Caki2 (cell line): ENCODE data around the gene RASD2. TPM values are rescaled to one million over a fixed set of nuclear protein-coding genes. Genes with fewer than 3 reads are reported as not detected.
"Not testable (repeated sequence)": the region's sequence is repeated elsewhere in the genome, so short reads cannot be mapped to it uniquely, and the experiment has no call there.

ENCODE experiments used
- DNase-seq: peaks from one replicate; pipeline ENCODE4 v3.0.0-alpha.2; 2015; ENCODE audit warnings: low read depth
- in situ Hi-C: cut with HindIII; loops from 2 replicates; pipeline ENCODE4 v1.10.0; 2016; ENCODE audit warnings: low sequenced_read_pairs, low pct_unique_long_range_greater_than_20kb, mixed read lengths
- total RNA-seq: library from RNA; depleted of rRNA; stranded (reverse); fragments of >200 nt; shearing (Covaris generic); gene quantifications from 2 replicates; pipeline ENCODE4 v1.2.3, GENCODE V29; 2014; ENCODE audit warnings: low replicate concordance; rRNA removed

RASD2 gene
- 0.09 and 0.10 TPM in 2 replicates for total RNA-seq

GRCh38 chr22:35540595-35541253 lies at the start of gene RASD2:
RASD2 (plus strand) TSS chr22:35540831; CDS start chr22:35546810, 5,979 bp downstream.
- in situ Hi-C loops, result no loop called here
- DNase-seq, result peak; percentile 49

GRCh38 chr22:35491061-35491907 lies 49.3 kb upstream of the RASD2 start:
- DNase-seq, in situ Hi-C loops: not testable (repeated sequence)

- in situ Hi-C loops, result no loop called here
- DNase-seq, result no peak
These were observed 48.7 kb upstream of the RASD2 start for GRCh38 chr22:35491908-35492380.

- no peak for DNase-seq
- in situ Hi-C loops, result no loop called here
These were observed 47.6 kb upstream of the RASD2 start for GRCh38 chr22:35493074-35493473.

GRCh38 chr22:35495711-35496110 lies 44.9 kb upstream of the RASD2 start:
- DNase-seq, in situ Hi-C loops: not testable (repeated sequence)

- DNase-seq, result no peak
- in situ Hi-C loops, result no loop called here
These were observed 43.8 kb upstream of the RASD2 start for GRCh38 chr22:35496768-35497312.

- in situ Hi-C loops, result no loop called here
- no peak for DNase-seq
These were observed 42.4 kb upstream of the RASD2 start for GRCh38 chr22:35498026-35498800.

GRCh38 chr22:35502836-35503235 lies 37.8 kb upstream of the RASD2 start:
- DNase-seq, result no peak
- in situ Hi-C loops, result no loop called here

- in situ Hi-C loops, result no loop called here
- no peak for DNase-seq
These were observed 35.0 kb upstream of the RASD2 start for GRCh38 chr22:35505399-35506258.

- in situ Hi-C loops, result no loop called here
- DNase-seq, result no peak
These were observed 34.4 kb upstream of the RASD2 start for GRCh38 chr22:35506259-35506570.

- in situ Hi-C loops, DNase-seq: not testable (repeated sequence)
These were observed 32.8 kb upstream of the RASD2 start for GRCh38 chr22:35507851-35508250.

- in situ Hi-C loops, result no loop called here
- no peak for DNase-seq
These were observed 31.2 kb upstream of the RASD2 start for GRCh38 chr22:35509451-35509850.

- DNase-seq, result no peak
- in situ Hi-C loops, result no loop called here
These were observed 30.7 kb upstream of the RASD2 start for GRCh38 chr22:35509960-35510359.

GRCh38 chr22:35510481-35510934 lies 30.1 kb upstream of the RASD2 start:
- in situ Hi-C loops, result no loop called here
- no peak for DNase-seq

GRCh38 chr22:35510951-35511350 lies 29.7 kb upstream of the RASD2 start:
- DNase-seq, result no peak
- in situ Hi-C loops, result no loop called here

GRCh38 chr22:35514366-35514765 lies 26.3 kb upstream of the RASD2 start:
- DNase-seq, result no peak
- in situ Hi-C loops, result no loop called here

GRCh38 chr22:35515952-35516351 lies 24.7 kb upstream of the RASD2 start:
- in situ Hi-C loops, DNase-seq: not testable (repeated sequence)

- DNase-seq, result no peak
- in situ Hi-C loops, result no loop called here
These were observed 23.9 kb upstream of the RASD2 start for GRCh38 chr22:35516723-35517122.
